ENCODE measurements around the gene LRIG3.
A peak's percentile ranks its signal among the peaks of the same experiment; 100 is the strongest.
"Not testable (repeated sequence)": the region's sequence is repeated elsewhere in the genome, so short reads cannot be mapped to it uniquely, and the experiment has no call there.

The LRIG3 gene

GRCh38 chr12:58897969-58898368 is 22.3 kb downstream of the LRIG3 start:
- DNase-seq, result no peak

GRCh38 chr12:58896278-58896677 is 24.0 kb downstream of the LRIG3 start:
- DNase-seq, result no peak

- no peak for DNase-seq
Measured at GRCh38 chr12:58895053-58895452, 25.3 kb downstream of the LRIG3 start.

- no peak for DNase-seq
Measured at GRCh38 chr12:58894040-58894439, 26.3 kb downstream of the LRIG3 start.

GRCh38 chr12:58893495-58893894 is 26.8 kb downstream of the LRIG3 start:
- peak in 1 of 14 donors; percentile 32 for DNase-seq

- DNase-seq, result peak in 4 of 14 donors; percentile 7 to 36 (median 21)
Measured at GRCh38 chr12:58889557-58889956, 30.7 kb downstream of the LRIG3 start.

- peak in 9 of 14 donors; percentile 12 to 57 (median 26) for DNase-seq
Measured at GRCh38 chr12:58888131-58888783, 32.0 kb downstream of the LRIG3 start.

- no peak for DNase-seq
Measured at GRCh38 chr12:58887068-58887467, 33.2 kb downstream of the LRIG3 start.

GRCh38 chr12:58886474-58886873 is 33.8 kb downstream of the LRIG3 start:
- no peak for DNase-seq

- DNase-seq, result no peak
Measured at GRCh38 chr12:58884916-58885315, 35.4 kb downstream of the LRIG3 start.

GRCh38 chr12:58883576-58884334 is 36.5 kb downstream of the LRIG3 start:
- DNase-seq, result no peak

GRCh38 chr12:58882826-58883225 is 37.5 kb downstream of the LRIG3 start:
- no peak for DNase-seq

GRCh38 chr12:58881816-58882215 is 38.5 kb downstream of the LRIG3 start:
- no peak for DNase-seq

- no peak for DNase-seq
Measured at GRCh38 chr12:58880639-58881038, 39.7 kb downstream of the LRIG3 start.

GRCh38 chr12:58877243-58877743 is 43.0 kb downstream of the LRIG3 start:
- DNase-seq, result no peak

GRCh38 chr12:58873496-58873895 is 46.8 kb downstream of the LRIG3 start:
- no peak for DNase-seq

- DNase-seq, result no peak
Measured at GRCh38 chr12:58871556-58871955, 48.7 kb downstream of the LRIG3 start.

GRCh38 chr12:58870595-58870994 is 49.7 kb downstream of the LRIG3 start:
- DNase-seq, result no peak

GRCh38 chr12:58860788-58861240 is 59.5 kb downstream of the LRIG3 start:
- DNase-seq, result no peak

- no peak for DNase-seq
Measured at GRCh38 chr12:58860056-58860787, 60.1 kb downstream of the LRIG3 start.

GRCh38 chr12:58858030-58858429 is 62.3 kb downstream of the LRIG3 start:
- no peak for DNase-seq

- not testable (repeated sequence) for DNase-seq
Measured at GRCh38 chr12:58857206-58857605, 63.1 kb downstream of the LRIG3 start.

GRCh38 chr12:58855630-58856029 is 64.7 kb downstream of the LRIG3 start:
- DNase-seq, result not testable (repeated sequence)
